GM23338 (cell line): ENCODE measurements around the gene DNAJB12. TPM values are rescaled to one million over a fixed set of nuclear protein-coding genes. Genes with fewer than 3 reads are reported as not detected.

ENCODE experiments used
- ATAC-seq: fragments of 200-7000 bp; cut with Tn5 transposase; 3 replicates; pipeline ENCODE4 v1.9.1; 2020
- DNase-seq: peaks from one replicate; pipeline ENCODE4 v3.0.0-alpha.2; 2015; ENCODE audit warnings: low spot score
- H2AFZ ChIP-seq: fragments of 200-600 bp; sonication (generic); 2 replicates; pipeline ENCODE4 v1.8.0; 2016; ENCODE audit warnings: antibody characterized with exemption, mild to moderate bottlenecking, moderate library complexity
- H3F3A ChIP-seq: fragments of 200-600 bp; sonication (generic); replicated peaks from 2 replicates; pipeline ENCODE4 v1.8.0; 2017; ENCODE audit warnings: antibody characterized with exemption, mixed run types, low read depth
- H3K27ac ChIP-seq: fragments of 200-600 bp; sonication (generic); 2 replicates; pipeline ENCODE4 v1.6.1; 2016; ENCODE audit warnings: low read depth
- H3K27me3 ChIP-seq: fragments of 200-600 bp; sonication (generic); 2 replicates; pipeline ENCODE4 v1.8.0; 2016; ENCODE audit warnings: mild to moderate bottlenecking, mixed run types, moderate library complexity; ENCODE audit not compliant: insufficient read depth
- H3K36me3 ChIP-seq: fragments of 200-600 bp; sonication (generic); 2 replicates; pipeline ENCODE4 v1.8.0; 2016; ENCODE audit warnings: mild to moderate bottlenecking; ENCODE audit not compliant: insufficient read depth
- H3K4me1 ChIP-seq: fragments of 200-600 bp; sonication (generic); 2 replicates; pipeline ENCODE4 v1.8.0; 2016; ENCODE audit warnings: mild to moderate bottlenecking, moderate library complexity; ENCODE audit not compliant: insufficient read depth
- H3K4me2 ChIP-seq: fragments of 200-600 bp; sonication (generic); 2 replicates; pipeline ENCODE4 v1.7.1; 2017; ENCODE audit warnings: mixed run types
- H3K4me3 ChIP-seq: fragments of 200-600 bp; sonication (generic); 2 replicates; pipeline ENCODE4 v1.6.1; 2016; ENCODE audit warnings: mixed run types
- H3K79me2 ChIP-seq: fragments of 200-600 bp; sonication (generic); replicated peaks from 2 replicates; pipeline ENCODE4 v1.8.0; 2017; ENCODE audit warnings: mild to moderate bottlenecking; ENCODE audit not compliant: insufficient read depth
- H3K9me2 ChIP-seq: fragments of 200-600 bp; sonication (generic); 2 replicates; pipeline ENCODE4 v1.8.0; 2017; ENCODE audit not compliant: insufficient read depth
- H4K20me1 ChIP-seq: fragments of 200-600 bp; sonication (generic); replicated peaks from 2 replicates; pipeline ENCODE4 v1.8.0; 2017; ENCODE audit warnings: mild to moderate bottlenecking; ENCODE audit not compliant: insufficient read depth
- H3K27ac Mint-ChIP-seq: 2 replicates; pipeline ENCODE4 v1.8.0; 2020; ENCODE audit warnings: inconsistent platforms, mild to moderate bottlenecking, moderate library complexity, mixed read lengths
- H3K27me3 Mint-ChIP-seq: 3 replicates; pipeline ENCODE4 v1.8.0; 2022; ENCODE audit warnings: low read depth, mild to moderate bottlenecking, moderate library complexity, mixed read lengths, inconsistent platforms; ENCODE audit not compliant: insufficient read depth, poor library complexity
- H3K36me3 Mint-ChIP-seq: 3 replicates; pipeline ENCODE4 v1.8.0; 2021; ENCODE audit warnings: low read depth, mild to moderate bottlenecking, inconsistent platforms, moderate library complexity, mixed read lengths
- H3K4me1 Mint-ChIP-seq: 3 replicates; pipeline ENCODE4 v1.8.0; 2020; ENCODE audit warnings: mild to moderate bottlenecking, inconsistent platforms, mixed read lengths
- H3K4me3 Mint-ChIP-seq: 3 replicates; pipeline ENCODE4 v1.8.0; 2021; ENCODE audit warnings: moderate library complexity, mild to moderate bottlenecking, inconsistent platforms, mixed read lengths
- H3K9me3 Mint-ChIP-seq: 3 replicates; pipeline ENCODE4 v1.8.0; 2020; ENCODE audit warnings: moderate library complexity, mild to moderate bottlenecking, inconsistent platforms, mixed read lengths
- CREB1 ChIP-seq: fragments of 250-450 bp; sonication (Bioruptor Pico); IDR thresholded peaks from 2 replicates; pipeline ENCODE4 v1.5.0; 2020; ENCODE audit warnings: low read depth, mild to moderate bottlenecking, moderate library complexity
- EZH2 ChIP-seq: fragments of 200-600 bp; sonication (generic); IDR thresholded peaks from one replicate; pipeline ENCODE4 v1.8.0; 2017; ENCODE audit warnings: antibody characterized with exemption, mild to moderate bottlenecking, low read depth; ENCODE audit not compliant: unreplicated experiment
- EZH2phosphoT487 ChIP-seq: fragments of 200-600 bp; sonication (generic); IDR thresholded peaks from one replicate; pipeline ENCODE4 v1.8.1; 2018; ENCODE audit warnings: antibody characterized with exemption; ENCODE audit not compliant: unreplicated experiment
- JUNB ChIP-seq: IDR thresholded peaks from one replicate; pipeline ENCODE4 v1.6.1; 2016; ENCODE audit warnings: antibody characterized with exemption; ENCODE audit not compliant: unreplicated experiment
- NANOG ChIP-seq: IDR thresholded peaks from 2 replicates; pipeline ENCODE4 v1.6.1; 2016; ENCODE audit warnings: antibody characterized with exemption, borderline replicate concordance
- POLR2AphosphoS5 ChIP-seq: IDR thresholded peaks from 2 replicates; pipeline ENCODE4 v1.6.1; 2016; ENCODE audit warnings: antibody characterized with exemption, low read depth
- STAT1 ChIP-seq: IDR thresholded peaks from one replicate; pipeline ENCODE4 v1.6.1; 2016; ENCODE audit warnings: antibody characterized with exemption; ENCODE audit not compliant: unreplicated experiment
- ZNF114 ChIP-seq: fragments of 250-450 bp; sonication (Bioruptor Pico); IDR thresholded peaks from 2 replicates; pipeline ENCODE4 v1.5.0; 2020; ENCODE audit warnings: mild to moderate bottlenecking, moderate library complexity
- ZNF331 ChIP-seq: fragments of 250-450 bp; sonication (Bioruptor Pico); IDR thresholded peaks from 2 replicates; pipeline ENCODE4 v1.5.0; 2020; ENCODE audit warnings: low read depth, mild to moderate bottlenecking, moderate library complexity
- polyA plus RNA-seq: library from polyadenylated mRNA; unstranded; fragments of >200 nt; fragmentation: Nextera tagmentation; extraction: Ambion mirVana; gene quantifications from 2 replicates; pipeline ENCODE4 v1.2.1, GENCODE V29; 2016
- total RNA-seq: library from RNA; depleted of rRNA; stranded (reverse); fragments of >200 nt; shearing (Covaris generic); gene quantifications from 2 replicates; pipeline ENCODE4 v1.2.3, GENCODE V29; 2014
- TF ChIP-seq, protein P1 (sequence below), 2 experiments: fragments of 200-600 bp in 1 of 2; sonication (generic) in 1 of 2; conservative IDR thresholded peaks; 2 replicates each; pipeline versions ENCODE4 v1.5.1 to v1.6.1; 2016 to 2017; ENCODE audit warnings: antibody characterized with exemption in 2 of 2, low read depth in 2 of 2, mild to moderate bottlenecking in 2 of 2, moderate library complexity in 1 of 2
- TF ChIP-seq, protein P2 (sequence below): IDR thresholded peaks from 2 replicates; pipeline ENCODE4 v1.6.1; 2016; ENCODE audit warnings: antibody characterized with exemption
- TF ChIP-seq, protein P3 (sequence below): fragments of 250-450 bp; sonication (Bioruptor Pico); IDR thresholded peaks from 2 replicates; pipeline ENCODE4 v1.5.0; 2020; ENCODE audit warnings: mild to moderate bottlenecking, moderate library complexity
- TF ChIP-seq, protein P4 (sequence below): IDR thresholded peaks from one replicate; pipeline ENCODE4 v1.6.1; 2018; ENCODE audit warnings: antibody characterized with exemption; ENCODE audit not compliant: unreplicated experiment

The DNAJB12 gene
- total and polyA plus RNA-seq, 2 experiments from 2014 or later: 12.8 to 16.0 TPM

DNA sequence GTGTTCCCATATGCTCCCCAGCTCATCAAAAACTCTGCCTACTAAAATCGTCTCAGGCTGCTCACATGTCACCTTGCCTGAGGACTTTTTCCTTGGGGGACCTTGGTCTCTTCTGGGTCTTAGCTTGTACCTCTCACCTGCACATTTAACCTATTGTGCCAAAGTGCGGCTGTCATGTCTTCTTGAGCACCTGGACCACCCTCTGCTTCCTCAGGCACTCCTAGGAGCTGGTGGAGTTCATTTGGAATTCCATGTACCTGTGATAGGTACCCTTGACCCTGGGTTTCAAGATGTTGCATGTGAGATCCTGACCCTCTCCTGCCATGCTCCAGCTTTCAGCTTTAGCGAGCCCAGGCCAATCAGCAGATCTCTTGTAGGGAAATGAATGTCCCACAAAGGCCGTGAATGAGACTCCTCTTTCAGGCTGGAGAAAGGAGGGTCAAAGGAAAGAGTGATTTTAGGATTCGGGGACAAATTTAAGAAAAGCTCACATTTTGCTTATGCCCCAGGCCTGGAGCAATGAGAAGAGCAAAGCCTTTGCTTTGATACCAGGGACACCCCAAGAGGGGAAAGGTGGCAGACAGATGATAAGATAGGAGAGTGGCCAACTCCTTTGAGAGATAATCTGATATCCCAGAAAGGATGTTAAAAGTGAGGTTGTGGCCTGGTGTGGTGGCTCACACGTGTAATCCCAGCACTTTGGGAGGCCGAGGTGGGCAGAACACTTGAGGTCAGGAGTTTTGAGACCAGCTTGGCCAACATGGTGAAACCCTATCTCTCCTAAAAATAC, 10.6 kb upstream of the DNAJB12 start:
- TF ChIP-seq JUNB (no peak), ZNF114 (CRISPR knock-in tag) (no peak), EZH2 (no peak), NANOG (no peak), EZH2phosphoT487 (no peak), STAT1 (no peak), ZNF331 (CRISPR knock-in tag) (no peak), CREB1 (no peak), POLR2AphosphoS5 (no peak)
- TF ChIP-seq, protein P1, sequence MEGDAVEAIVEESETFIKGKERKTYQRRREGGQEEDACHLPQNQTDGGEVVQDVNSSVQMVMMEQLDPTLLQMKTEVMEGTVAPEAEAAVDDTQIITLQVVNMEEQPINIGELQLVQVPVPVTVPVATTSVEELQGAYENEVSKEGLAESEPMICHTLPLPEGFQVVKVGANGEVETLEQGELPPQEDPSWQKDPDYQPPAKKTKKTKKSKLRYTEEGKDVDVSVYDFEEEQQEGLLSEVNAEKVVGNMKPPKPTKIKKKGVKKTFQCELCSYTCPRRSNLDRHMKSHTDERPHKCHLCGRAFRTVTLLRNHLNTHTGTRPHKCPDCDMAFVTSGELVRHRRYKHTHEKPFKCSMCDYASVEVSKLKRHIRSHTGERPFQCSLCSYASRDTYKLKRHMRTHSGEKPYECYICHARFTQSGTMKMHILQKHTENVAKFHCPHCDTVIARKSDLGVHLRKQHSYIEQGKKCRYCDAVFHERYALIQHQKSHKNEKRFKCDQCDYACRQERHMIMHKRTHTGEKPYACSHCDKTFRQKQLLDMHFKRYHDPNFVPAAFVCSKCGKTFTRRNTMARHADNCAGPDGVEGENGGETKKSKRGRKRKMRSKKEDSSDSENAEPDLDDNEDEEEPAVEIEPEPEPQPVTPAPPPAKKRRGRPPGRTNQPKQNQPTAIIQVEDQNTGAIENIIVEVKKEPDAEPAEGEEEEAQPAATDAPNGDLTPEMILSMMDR (conservative IDR thresholded peaks at IDR 0.05; ENCODE audit: low read depth in 2 of 2): no peak
- TF ChIP-seq, protein P2, sequence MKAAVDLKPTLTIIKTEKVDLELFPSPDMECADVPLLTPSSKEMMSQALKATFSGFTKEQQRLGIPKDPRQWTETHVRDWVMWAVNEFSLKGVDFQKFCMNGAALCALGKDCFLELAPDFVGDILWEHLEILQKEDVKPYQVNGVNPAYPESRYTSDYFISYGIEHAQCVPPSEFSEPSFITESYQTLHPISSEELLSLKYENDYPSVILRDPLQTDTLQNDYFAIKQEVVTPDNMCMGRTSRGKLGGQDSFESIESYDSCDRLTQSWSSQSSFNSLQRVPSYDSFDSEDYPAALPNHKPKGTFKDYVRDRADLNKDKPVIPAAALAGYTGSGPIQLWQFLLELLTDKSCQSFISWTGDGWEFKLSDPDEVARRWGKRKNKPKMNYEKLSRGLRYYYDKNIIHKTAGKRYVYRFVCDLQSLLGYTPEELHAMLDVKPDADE: no peak
- TF ChIP-seq, protein P3, sequence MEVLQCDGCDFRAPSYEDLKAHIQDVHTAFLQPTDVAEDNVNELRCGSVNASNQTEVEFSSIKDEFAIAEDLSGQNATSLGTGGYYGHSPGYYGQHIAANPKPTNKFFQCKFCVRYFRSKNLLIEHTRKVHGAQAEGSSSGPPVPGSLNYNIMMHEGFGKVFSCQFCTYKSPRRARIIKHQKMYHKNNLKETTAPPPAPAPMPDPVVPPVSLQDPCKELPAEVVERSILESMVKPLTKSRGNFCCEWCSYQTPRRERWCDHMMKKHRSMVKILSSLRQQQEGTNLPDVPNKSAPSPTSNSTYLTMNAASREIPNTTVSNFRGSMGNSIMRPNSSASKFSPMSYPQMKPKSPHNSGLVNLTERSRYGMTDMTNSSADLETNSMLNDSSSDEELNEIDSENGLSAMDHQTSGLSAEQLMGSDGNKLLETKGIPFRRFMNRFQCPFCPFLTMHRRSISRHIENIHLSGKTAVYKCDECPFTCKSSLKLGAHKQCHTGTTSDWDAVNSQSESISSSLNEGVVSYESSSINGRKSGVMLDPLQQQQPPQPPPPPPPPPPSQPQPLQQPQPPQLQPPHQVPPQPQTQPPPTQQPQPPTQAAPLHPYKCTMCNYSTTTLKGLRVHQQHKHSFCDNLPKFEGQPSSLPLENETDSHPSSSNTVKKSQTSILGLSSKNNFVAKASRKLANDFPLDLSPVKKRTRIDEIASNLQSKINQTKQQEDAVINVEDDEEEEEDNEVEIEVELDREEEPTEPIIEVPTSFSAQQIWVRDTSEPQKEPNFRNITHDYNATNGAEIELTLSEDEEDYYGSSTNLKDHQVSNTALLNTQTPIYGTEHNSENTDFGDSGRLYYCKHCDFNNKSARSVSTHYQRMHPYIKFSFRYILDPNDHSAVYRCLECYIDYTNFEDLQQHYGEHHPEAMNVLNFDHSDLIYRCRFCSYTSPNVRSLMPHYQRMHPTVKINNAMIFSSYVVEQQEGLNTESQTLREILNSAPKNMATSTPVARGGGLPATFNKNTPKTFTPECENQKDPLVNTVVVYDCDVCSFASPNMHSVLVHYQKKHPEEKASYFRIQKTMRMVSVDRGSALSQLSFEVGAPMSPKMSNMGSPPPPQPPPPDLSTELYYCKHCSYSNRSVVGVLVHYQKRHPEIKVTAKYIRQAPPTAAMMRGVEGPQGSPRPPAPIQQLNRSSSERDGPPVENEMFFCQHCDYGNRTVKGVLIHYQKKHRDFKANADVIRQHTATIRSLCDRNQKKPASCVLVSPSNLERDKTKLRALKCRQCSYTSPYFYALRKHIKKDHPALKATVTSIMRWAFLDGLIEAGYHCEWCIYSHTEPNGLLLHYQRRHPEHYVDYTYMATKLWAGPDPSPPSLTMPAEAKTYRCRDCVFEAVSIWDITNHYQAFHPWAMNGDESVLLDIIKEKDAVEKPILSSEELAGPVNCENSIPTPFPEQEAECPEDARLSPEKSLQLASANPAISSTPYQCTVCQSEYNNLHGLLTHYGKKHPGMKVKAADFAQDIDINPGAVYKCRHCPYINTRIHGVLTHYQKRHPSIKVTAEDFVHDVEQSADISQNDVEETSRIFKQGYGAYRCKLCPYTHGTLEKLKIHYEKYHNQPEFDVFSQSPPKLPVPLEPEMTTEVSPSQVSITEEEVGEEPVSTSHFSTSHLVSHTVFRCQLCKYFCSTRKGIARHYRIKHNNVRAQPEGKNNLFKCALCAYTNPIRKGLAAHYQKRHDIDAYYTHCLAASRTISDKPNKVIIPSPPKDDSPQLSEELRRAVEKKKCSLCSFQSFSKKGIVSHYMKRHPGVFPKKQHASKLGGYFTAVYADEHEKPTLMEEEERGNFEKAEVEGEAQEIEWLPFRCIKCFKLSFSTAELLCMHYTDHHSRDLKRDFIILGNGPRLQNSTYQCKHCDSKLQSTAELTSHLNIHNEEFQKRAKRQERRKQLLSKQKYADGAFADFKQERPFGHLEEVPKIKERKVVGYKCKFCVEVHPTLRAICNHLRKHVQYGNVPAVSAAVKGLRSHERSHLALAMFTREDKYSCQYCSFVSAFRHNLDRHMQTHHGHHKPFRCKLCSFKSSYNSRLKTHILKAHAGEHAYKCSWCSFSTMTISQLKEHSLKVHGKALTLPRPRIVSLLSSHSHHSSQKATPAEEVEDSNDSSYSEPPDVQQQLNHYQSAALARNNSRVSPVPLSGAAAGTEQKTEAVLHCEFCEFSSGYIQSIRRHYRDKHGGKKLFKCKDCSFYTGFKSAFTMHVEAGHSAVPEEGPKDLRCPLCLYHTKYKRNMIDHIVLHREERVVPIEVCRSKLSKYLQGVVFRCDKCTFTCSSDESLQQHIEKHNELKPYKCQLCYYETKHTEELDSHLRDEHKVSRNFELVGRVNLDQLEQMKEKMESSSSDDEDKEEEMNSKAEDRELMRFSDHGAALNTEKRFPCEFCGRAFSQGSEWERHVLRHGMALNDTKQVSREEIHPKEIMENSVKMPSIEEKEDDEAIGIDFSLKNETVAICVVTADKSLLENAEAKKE (CRISPR knock-in tag): no peak
- TF ChIP-seq, protein P4, sequence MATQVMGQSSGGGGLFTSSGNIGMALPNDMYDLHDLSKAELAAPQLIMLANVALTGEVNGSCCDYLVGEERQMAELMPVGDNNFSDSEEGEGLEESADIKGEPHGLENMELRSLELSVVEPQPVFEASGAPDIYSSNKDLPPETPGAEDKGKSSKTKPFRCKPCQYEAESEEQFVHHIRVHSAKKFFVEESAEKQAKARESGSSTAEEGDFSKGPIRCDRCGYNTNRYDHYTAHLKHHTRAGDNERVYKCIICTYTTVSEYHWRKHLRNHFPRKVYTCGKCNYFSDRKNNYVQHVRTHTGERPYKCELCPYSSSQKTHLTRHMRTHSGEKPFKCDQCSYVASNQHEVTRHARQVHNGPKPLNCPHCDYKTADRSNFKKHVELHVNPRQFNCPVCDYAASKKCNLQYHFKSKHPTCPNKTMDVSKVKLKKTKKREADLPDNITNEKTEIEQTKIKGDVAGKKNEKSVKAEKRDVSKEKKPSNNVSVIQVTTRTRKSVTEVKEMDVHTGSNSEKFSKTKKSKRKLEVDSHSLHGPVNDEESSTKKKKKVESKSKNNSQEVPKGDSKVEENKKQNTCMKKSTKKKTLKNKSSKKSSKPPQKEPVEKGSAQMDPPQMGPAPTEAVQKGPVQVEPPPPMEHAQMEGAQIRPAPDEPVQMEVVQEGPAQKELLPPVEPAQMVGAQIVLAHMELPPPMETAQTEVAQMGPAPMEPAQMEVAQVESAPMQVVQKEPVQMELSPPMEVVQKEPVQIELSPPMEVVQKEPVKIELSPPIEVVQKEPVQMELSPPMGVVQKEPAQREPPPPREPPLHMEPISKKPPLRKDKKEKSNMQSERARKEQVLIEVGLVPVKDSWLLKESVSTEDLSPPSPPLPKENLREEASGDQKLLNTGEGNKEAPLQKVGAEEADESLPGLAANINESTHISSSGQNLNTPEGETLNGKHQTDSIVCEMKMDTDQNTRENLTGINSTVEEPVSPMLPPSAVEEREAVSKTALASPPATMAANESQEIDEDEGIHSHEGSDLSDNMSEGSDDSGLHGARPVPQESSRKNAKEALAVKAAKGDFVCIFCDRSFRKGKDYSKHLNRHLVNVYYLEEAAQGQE: no peak
- Mint-ChIP-seq H3K36me3 (peaks cover 3% of the 10 kb centered on the region; the same call in 2 of the 3 replicates), H3K27ac (peak overlapping the region; percentile 44; the same call in 1 of the 2 replicates), H3K9me3 (no peaks in the 10 kb centered on the region), H3K4me3 (no peak overlapping the region), H3K4me1 (peaks cover 5% of the 10 kb centered on the region; the same call in 1 of the 3 replicates), H3K27me3 (peaks cover 8% of the 10 kb centered on the region)
- Histone ChIP-seq H3K4me1 (no peaks in the 10 kb centered on the region), H3K27ac (no peak overlapping the region), H3K27me3 (no peaks in the 10 kb centered on the region), H3K4me2 (no peak overlapping the region), H3K9me2 (no peaks in the 10 kb centered on the region), H3F3A (no peaks in the 10 kb centered on the region), H4K20me1 (no peaks in the 10 kb centered on the region), H3K36me3 (no peaks in the 10 kb centered on the region), H3K4me3 (no peak overlapping the region), H2AFZ (no peak overlapping the region), H3K79me2 (no peaks in the 10 kb centered on the region)
- DNase-seq (no peak), ATAC-seq (no peak)
